ENCODE data around the gene SETMAR. TPM values are rescaled to one million over a fixed set of nuclear protein-coding genes. Genes with fewer than 3 reads are reported as not detected.

The SETMAR gene
- total and polyA plus RNA-seq, 2 of the 8 experiments (the other 6 are each of a cell fraction or from before 2014, with no cell fraction given), result 16.1 to 25.3 TPM

DNA sequence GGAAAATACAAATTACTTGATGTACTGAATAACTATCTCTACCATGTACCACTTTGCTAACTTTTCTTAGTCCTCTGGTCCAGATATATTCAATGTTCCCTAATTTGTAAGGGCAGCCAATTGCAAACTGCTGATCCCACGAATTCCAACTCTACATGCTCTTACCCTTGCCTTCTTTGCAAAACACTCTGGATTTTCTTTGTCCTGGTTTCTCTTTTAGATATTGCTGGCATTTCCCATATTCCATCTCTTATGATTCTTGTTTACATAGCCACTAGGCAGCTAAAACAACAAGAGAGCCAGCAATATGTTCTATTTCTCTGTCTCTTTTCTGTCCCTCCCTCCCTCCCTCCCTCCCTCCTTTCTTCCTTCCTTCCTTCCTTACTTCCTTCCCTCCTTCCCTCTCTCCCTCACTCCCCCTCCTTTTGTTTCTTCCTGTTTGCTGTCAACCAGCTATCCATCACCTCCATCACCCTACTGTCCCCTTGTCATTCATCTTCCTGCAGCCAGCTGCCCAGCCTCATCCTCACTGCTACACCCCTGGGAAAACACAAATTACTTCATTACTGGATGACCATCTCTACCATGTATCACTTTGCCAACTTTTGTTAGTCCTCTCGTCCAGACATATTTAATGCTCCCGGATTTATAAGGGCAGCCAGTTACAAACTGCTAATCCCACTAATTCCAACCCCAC is 33.8 kb downstream of the SETMAR start (continued):
- no peak for TF ChIP-seq ATF3 (IDR thresholded peaks at IDR 0.05; ENCODE audit: insufficient read depth, low read depth, low read length)
- TF ChIP-seq CBX5 (IDR thresholded peaks at IDR 0.05; ENCODE audit: low read depth, low read length), result no peak
- TF ChIP-seq RXRA (IDR thresholded peaks at IDR 0.05; ENCODE audit: insufficient read depth, low read depth, low read length), result no peak
- no peak for TF ChIP-seq BACH1 (IDR thresholded peaks at IDR 0.05; ENCODE audit: low read length)
- no peak for TF ChIP-seq MAFK (IDR thresholded peaks at IDR 0.05; ENCODE audit: low read depth, low read length)
- no peak for TF ChIP-seq FOSL1 (IDR thresholded peaks at IDR 0.05; ENCODE audit: insufficient read depth, low read depth, low read length)
